Activated naive CD4-positive, alpha-beta T cell treated with anti-CD3 and anti-CD28 coated beads for 36 hours (primary cell): Measurements from ENCODE around the gene CCDC178. TPM values are rescaled to one million over a fixed set of nuclear protein-coding genes. Genes with fewer than 3 reads are reported as not detected.

Experiments
- CTCF ChIA-PET: fragments of 350-600 bp; sonication (Branson Sonifier 250); formaldehyde crosslinking; loops from one replicate; lab custom pipeline; 2021; ENCODE audit warnings: antibody characterized with exemption; lab: Charles Lee
- DNase-seq: peaks from one replicate; pipeline ENCODE4 v3.0.0-alpha.2; 2020
- H3K27ac Mint-ChIP-seq: one replicate; pipeline ENCODE4 v1.8.0; 2021; ENCODE audit warnings: mild to moderate bottlenecking, mixed read lengths
- H3K27me3 Mint-ChIP-seq: one replicate; pipeline ENCODE4 v1.8.0; 2021; ENCODE audit warnings: low read depth, mixed read lengths
- H3K36me3 Mint-ChIP-seq: one replicate; pipeline ENCODE4 v1.8.0; 2021; ENCODE audit warnings: low read depth, mixed read lengths
- H3K4me1 Mint-ChIP-seq: one replicate; pipeline ENCODE4 v1.8.0; 2021; ENCODE audit warnings: low read depth, mixed read lengths
- H3K4me3 Mint-ChIP-seq: one replicate; pipeline ENCODE4 v1.8.0; 2021; ENCODE audit warnings: mild to moderate bottlenecking, moderate library complexity, mixed read lengths
- H3K9me3 Mint-ChIP-seq: one replicate; pipeline ENCODE4 v1.8.0; 2021; ENCODE audit warnings: mixed read lengths
- intact Hi-C: fragments of 100-400 bp; cut with micrococcal nuclease; formaldehyde crosslinking; loops from one replicate; pipeline ENCODE4 v1.15.1; 2023
- total RNA-seq, 2 experiments: library from RNA; stranded (reverse); gene quantifications; one replicate each; pipeline ENCODE4 v1.2.3, GENCODE V29; 2021

CCDC178 gene
- total RNA-seq, 2 experiments from 2014 or later = not detected

- intact Hi-C loops = loop anchor here (10.0 kb wide), 1 partner anchor 61 kb away; no protein-coding TSS in a partner anchor
- no peaks in the 10 kb centered on the region for H3K4me1 Mint-ChIP-seq
- no peaks in the 10 kb centered on the region for H3K27me3 Mint-ChIP-seq
Observed at GRCh38 chr18:33135951-33136660, 304.4 kb downstream of the CCDC178 start.

GRCh38 chr18:33132657-33133056 lies 307.9 kb downstream of the CCDC178 start:
- Mint-ChIP-seq H3K9me3 (peaks cover 1% of the 10 kb centered on the region), H3K27ac (no peak overlapping the region), H3K4me1 (no peaks in the 10 kb centered on the region), H3K27me3 (no peaks in the 10 kb centered on the region), H3K36me3 (no peaks in the 10 kb centered on the region), H3K4me3 (no peak overlapping the region)
- CTCF ChIA-PET = no interaction called here
- intact Hi-C loops = loop anchor here (10.0 kb wide), 1 partner anchor 58 kb away; no protein-coding TSS in a partner anchor
- no peak for DNase-seq

More at GRCh38 chr18:33135951-33136660, 304.4 kb downstream of the CCDC178 start:
- H3K4me3 Mint-ChIP-seq = no peak overlapping the region
- DNase-seq = no peak
- no peak overlapping the region for H3K27ac Mint-ChIP-seq
- no peaks in the 10 kb centered on the region for H3K36me3 Mint-ChIP-seq
- peaks cover 4% of the 10 kb centered on the region for H3K9me3 Mint-ChIP-seq
- CTCF ChIA-PET = no interaction called here

GRCh38 chr18:33128581-33128980 lies 311.9 kb downstream of the CCDC178 start:
- Mint-ChIP-seq H3K4me3 (no peak overlapping the region), H3K4me1 (no peaks in the 10 kb centered on the region), H3K27ac (no peak overlapping the region), H3K36me3 (no peaks in the 10 kb centered on the region), H3K9me3 (peaks cover 1% of the 10 kb centered on the region), H3K27me3 (no peaks in the 10 kb centered on the region)
- intact Hi-C loops = no loop called here
- no peak for DNase-seq
- CTCF ChIA-PET = no interaction called here

GRCh38 chr18:33123862-33124518 lies 316.5 kb downstream of the CCDC178 start:
- DNase-seq = no peak
- CTCF ChIA-PET = no interaction called here
- no peak overlapping the region for H3K27ac Mint-ChIP-seq
- no peaks in the 10 kb centered on the region for H3K9me3 Mint-ChIP-seq
- no peak overlapping the region for H3K4me3 Mint-ChIP-seq
- H3K27me3 Mint-ChIP-seq = no peaks in the 10 kb centered on the region
- no peaks in the 10 kb centered on the region for H3K36me3 Mint-ChIP-seq
- no peaks in the 10 kb centered on the region for H3K4me1 Mint-ChIP-seq
- intact Hi-C loops = no loop called here

GRCh38 chr18:33116376-33116775 lies 324.1 kb downstream of the CCDC178 start:
- Mint-ChIP-seq H3K27me3 (no peaks in the 10 kb centered on the region), H3K36me3 (no peaks in the 10 kb centered on the region), H3K4me1 (no peaks in the 10 kb centered on the region), H3K27ac (no peak overlapping the region), H3K9me3 (peaks cover 4% of the 10 kb centered on the region), H3K4me3 (no peak overlapping the region)
- intact Hi-C loops = no loop called here
- CTCF ChIA-PET = no interaction called here
- no peak for DNase-seq

- H3K27me3 Mint-ChIP-seq = no peaks in the 10 kb centered on the region
- CTCF ChIA-PET = no interaction called here
- no peak overlapping the region for H3K27ac Mint-ChIP-seq
- H3K9me3 Mint-ChIP-seq = peaks cover 4% of the 10 kb centered on the region
- intact Hi-C loops = no loop called here
- DNase-seq = no peak
- H3K4me3 Mint-ChIP-seq = no peak overlapping the region
- H3K36me3 Mint-ChIP-seq = no peaks in the 10 kb centered on the region
- no peaks in the 10 kb centered on the region for H3K4me1 Mint-ChIP-seq
Observed at GRCh38 chr18:33115917-33116316, 324.6 kb downstream of the CCDC178 start.

- no peak for DNase-seq
- no peak overlapping the region for H3K4me3 Mint-ChIP-seq
- CTCF ChIA-PET = no interaction called here
- intact Hi-C loops = no loop called here
- H3K27me3 Mint-ChIP-seq = no peaks in the 10 kb centered on the region
- peaks cover 4% of the 10 kb centered on the region for H3K9me3 Mint-ChIP-seq
- no peaks in the 10 kb centered on the region for H3K4me1 Mint-ChIP-seq
- H3K36me3 Mint-ChIP-seq = no peaks in the 10 kb centered on the region
- no peak overlapping the region for H3K27ac Mint-ChIP-seq
Observed at GRCh38 chr18:33115476-33115875, 325.0 kb downstream of the CCDC178 start.

GRCh38 chr18:33114749-33115148 lies 325.8 kb downstream of the CCDC178 start:
- H3K36me3 Mint-ChIP-seq = no peaks in the 10 kb centered on the region
- CTCF ChIA-PET = no interaction called here
- H3K27ac Mint-ChIP-seq = no peak overlapping the region
- no peak for DNase-seq
- intact Hi-C loops = no loop called here
- no peaks in the 10 kb centered on the region for H3K4me1 Mint-ChIP-seq
- no peak overlapping the region for H3K4me3 Mint-ChIP-seq
- peaks cover 4% of the 10 kb centered on the region for H3K9me3 Mint-ChIP-seq
- H3K27me3 Mint-ChIP-seq = no peaks in the 10 kb centered on the region

- Mint-ChIP-seq H3K27ac (no peak overlapping the region), H3K4me1 (no peaks in the 10 kb centered on the region), H3K36me3 (no peaks in the 10 kb centered on the region), H3K4me3 (no peak overlapping the region), H3K27me3 (no peaks in the 10 kb centered on the region), H3K9me3 (peaks cover 2% of the 10 kb centered on the region)
- CTCF ChIA-PET = no interaction called here
- intact Hi-C loops = no loop called here
- no peak for DNase-seq
Observed at GRCh38 chr18:33113416-33113815, 327.1 kb downstream of the CCDC178 start.

- Mint-ChIP-seq H3K36me3 (no peaks in the 10 kb centered on the region), H3K4me1 (no peaks in the 10 kb centered on the region), H3K27me3 (no peaks in the 10 kb centered on the region), H3K27ac (no peak overlapping the region), H3K9me3 (peaks cover 2% of the 10 kb centered on the region), H3K4me3 (no peak overlapping the region)
- no peak for DNase-seq
- CTCF ChIA-PET = no interaction called here
- intact Hi-C loops = no loop called here
Observed at GRCh38 chr18:33107511-33107910, 333.0 kb downstream of the CCDC178 start.

- CTCF ChIA-PET = no interaction called here
Observed at GRCh38 chr18:33101316-33101715, 339.2 kb downstream of the CCDC178 start.

GRCh38 chr18:33099626-33100025 lies 340.9 kb downstream of the CCDC178 start:
- DNase-seq = no peak
- CTCF ChIA-PET = no interaction called here
- H3K4me1 Mint-ChIP-seq = no peaks in the 10 kb centered on the region
- intact Hi-C loops = no loop called here
- no peaks in the 10 kb centered on the region for H3K9me3 Mint-ChIP-seq
- no peaks in the 10 kb centered on the region for H3K36me3 Mint-ChIP-seq
- H3K4me3 Mint-ChIP-seq = no peak overlapping the region
- H3K27me3 Mint-ChIP-seq = no peaks in the 10 kb centered on the region
- H3K27ac Mint-ChIP-seq = no peak overlapping the region

More at GRCh38 chr18:33101316-33101715, 339.2 kb downstream of the CCDC178 start:
- no peaks in the 10 kb centered on the region for H3K36me3 Mint-ChIP-seq
- H3K4me3 Mint-ChIP-seq = no peak overlapping the region
- H3K4me1 Mint-ChIP-seq = no peaks in the 10 kb centered on the region
- no peaks in the 10 kb centered on the region for H3K27me3 Mint-ChIP-seq
- H3K9me3 Mint-ChIP-seq = no peaks in the 10 kb centered on the region
- no peak overlapping the region for H3K27ac Mint-ChIP-seq
- DNase-seq = no peak
- intact Hi-C loops = no loop called here

- no peak overlapping the region for H3K27ac Mint-ChIP-seq
- peaks cover 2% of the 10 kb centered on the region for H3K9me3 Mint-ChIP-seq
- H3K4me3 Mint-ChIP-seq = no peak overlapping the region
- intact Hi-C loops = no loop called here
- DNase-seq = no peak
- H3K36me3 Mint-ChIP-seq = no peaks in the 10 kb centered on the region
- no peaks in the 10 kb centered on the region for H3K4me1 Mint-ChIP-seq
- H3K27me3 Mint-ChIP-seq = no peaks in the 10 kb centered on the region
- CTCF ChIA-PET = no interaction called here
Observed at GRCh38 chr18:33097126-33097525, 343.4 kb downstream of the CCDC178 start.
